ENCODE data around the gene CADM1.

CADM1 gene

GRCh38 chr11:115185931-115186330 lies 318.3 kb downstream of the CADM1 start:
- Mint-ChIP-seq H3K27ac (no peak overlapping the region), H3K27me3 (ENCODE audit: low read depth) (peaks cover 7% of the 10 kb centered on the region), H3K36me3 (ENCODE audit: low read depth) (no peaks in the 10 kb centered on the region), H3K4me3 (no peak overlapping the region), H3K9me3 (no peaks in the 10 kb centered on the region), H3K4me1 (ENCODE audit: low read depth) (no peaks in the 10 kb centered on the region)
- no peak for DNase-seq (ENCODE audit: low spot score)

GRCh38 chr11:115185507-115185906 lies 318.7 kb downstream of the CADM1 start:
- no peaks in the 10 kb centered on the region for H3K9me3 Mint-ChIP-seq
- H3K27me3 Mint-ChIP-seq (ENCODE audit: low read depth) = peaks cover 7% of the 10 kb centered on the region
- H3K4me3 Mint-ChIP-seq = no peak overlapping the region
- H3K4me1 Mint-ChIP-seq (ENCODE audit: low read depth) = no peaks in the 10 kb centered on the region
- H3K27ac Mint-ChIP-seq = no peak overlapping the region
- H3K36me3 Mint-ChIP-seq (ENCODE audit: low read depth) = no peaks in the 10 kb centered on the region
- no peak for DNase-seq (ENCODE audit: low spot score)

DNA sequence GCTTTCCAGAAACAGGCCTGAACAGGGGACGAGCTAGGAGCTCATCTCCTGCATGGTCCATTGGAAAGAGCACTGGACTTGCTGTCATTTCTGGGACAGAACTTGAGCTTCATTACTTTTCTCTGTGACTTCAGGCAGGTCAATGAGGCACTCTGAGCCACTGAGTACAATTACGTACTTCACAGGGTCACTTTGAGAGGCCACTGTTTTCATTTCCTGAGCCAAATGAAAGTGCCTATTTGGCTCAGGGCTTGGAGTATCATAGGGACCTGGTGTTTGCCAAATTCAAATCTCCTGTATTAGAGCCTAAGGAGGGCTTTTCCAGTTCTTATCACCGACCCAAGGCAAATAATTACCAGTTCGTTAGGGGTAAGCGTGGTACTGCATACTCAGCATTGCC lies 319.3 kb downstream of the CADM1 start:
- H3K4me1 Mint-ChIP-seq (ENCODE audit: low read depth) = no peaks in the 10 kb centered on the region
- no peaks in the 10 kb centered on the region for H3K9me3 Mint-ChIP-seq
- H3K36me3 Mint-ChIP-seq (ENCODE audit: low read depth) = no peaks in the 10 kb centered on the region
- DNase-seq (ENCODE audit: low spot score) = no peak
- no peak overlapping the region for H3K27ac Mint-ChIP-seq
- H3K27me3 Mint-ChIP-seq (ENCODE audit: low read depth) = peaks cover 7% of the 10 kb centered on the region
- H3K4me3 Mint-ChIP-seq = no peak overlapping the region

GRCh38 chr11:115183830-115184229 lies 320.4 kb downstream of the CADM1 start:
- Mint-ChIP-seq H3K4me3 (no peak overlapping the region), H3K9me3 (no peaks in the 10 kb centered on the region), H3K36me3 (ENCODE audit: low read depth) (no peaks in the 10 kb centered on the region), H3K27me3 (ENCODE audit: low read depth) (peaks cover 9% of the 10 kb centered on the region), H3K27ac (no peak overlapping the region), H3K4me1 (ENCODE audit: low read depth) (no peaks in the 10 kb centered on the region)
- DNase-seq (ENCODE audit: low spot score) = no peak

DNA sequence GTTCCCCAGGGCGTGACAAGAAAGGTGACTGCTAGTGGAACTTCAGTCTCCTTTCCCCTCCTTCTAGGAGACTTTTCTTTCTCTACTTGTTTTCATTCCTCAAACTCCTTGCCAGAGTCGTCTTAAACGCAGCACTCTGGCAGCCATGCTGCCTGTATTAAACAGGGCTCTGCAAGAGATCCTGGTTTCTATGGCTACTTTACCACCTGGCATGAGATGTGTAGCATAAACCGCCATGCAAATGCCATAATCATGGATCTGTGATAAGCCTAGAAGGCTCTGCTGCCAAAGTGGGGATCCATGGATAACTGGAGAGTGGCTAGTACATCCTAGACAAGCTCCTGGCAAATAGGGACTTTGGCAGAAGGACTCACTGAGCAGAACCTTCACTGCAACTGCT lies 321.1 kb downstream of the CADM1 start:
- Mint-ChIP-seq H3K4me1 (ENCODE audit: low read depth) (no peaks in the 10 kb centered on the region), H3K4me3 (no peak overlapping the region), H3K27ac (no peak overlapping the region), H3K36me3 (ENCODE audit: low read depth) (no peaks in the 10 kb centered on the region), H3K9me3 (no peaks in the 10 kb centered on the region), H3K27me3 (ENCODE audit: low read depth) (peaks cover 15% of the 10 kb centered on the region)
- DNase-seq (ENCODE audit: low spot score) = no peak

DNA sequence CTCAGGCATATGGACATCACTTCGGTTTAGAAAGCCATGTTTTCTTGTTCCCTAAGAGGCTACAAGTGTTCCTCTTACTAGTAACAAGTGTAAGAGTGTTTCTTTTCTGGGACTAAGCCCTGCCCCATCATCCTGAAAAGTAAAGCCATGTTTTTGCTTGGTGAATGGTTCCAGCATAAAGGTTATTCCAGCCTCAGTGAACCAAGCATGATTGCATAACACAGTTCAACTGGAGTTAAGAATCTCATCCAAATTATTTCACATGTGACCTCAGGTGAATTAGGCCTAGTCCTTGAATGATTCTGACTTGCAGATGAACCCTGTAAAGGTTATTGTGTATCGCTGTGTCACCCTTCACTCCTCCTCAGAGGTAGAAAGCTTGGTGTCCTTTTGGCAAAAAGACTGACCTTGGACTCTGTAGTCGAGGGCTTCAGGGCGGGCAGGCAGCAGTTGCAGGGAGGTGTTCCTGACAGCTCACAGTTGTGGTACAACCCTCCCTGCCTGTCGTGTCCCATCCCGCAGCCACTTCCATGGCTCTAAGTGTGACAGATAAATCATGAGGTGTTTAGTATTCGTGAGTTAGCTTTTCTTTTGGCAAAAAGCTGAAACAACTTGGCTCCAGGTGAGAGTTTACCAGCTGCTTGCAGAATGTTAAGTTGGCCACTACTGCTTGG lies 321.8 kb downstream of the CADM1 start:
- no peaks in the 10 kb centered on the region for H3K9me3 Mint-ChIP-seq
- H3K4me1 Mint-ChIP-seq (ENCODE audit: low read depth) = no peaks in the 10 kb centered on the region
- no peaks in the 10 kb centered on the region for H3K36me3 Mint-ChIP-seq (ENCODE audit: low read depth)
- no peak overlapping the region for H3K27ac Mint-ChIP-seq
- DNase-seq (ENCODE audit: low spot score) = no peak
- peaks cover 19% of the 10 kb centered on the region for H3K27me3 Mint-ChIP-seq (ENCODE audit: low read depth)
- H3K4me3 Mint-ChIP-seq = no peak overlapping the region

- no peak overlapping the region for H3K27ac Mint-ChIP-seq
- H3K27me3 Mint-ChIP-seq (ENCODE audit: low read depth) = peaks cover 16% of the 10 kb centered on the region
- no peak for DNase-seq (ENCODE audit: low spot score)
- H3K9me3 Mint-ChIP-seq = no peaks in the 10 kb centered on the region
- no peaks in the 10 kb centered on the region for H3K4me1 Mint-ChIP-seq (ENCODE audit: low read depth)
- no peaks in the 10 kb centered on the region for H3K36me3 Mint-ChIP-seq (ENCODE audit: low read depth)
- H3K4me3 Mint-ChIP-seq = no peak overlapping the region
Measured at GRCh38 chr11:115181538-115181937, 322.7 kb downstream of the CADM1 start.

GRCh38 chr11:115180272-115180671 lies 323.9 kb downstream of the CADM1 start:
- no peaks in the 10 kb centered on the region for H3K36me3 Mint-ChIP-seq (ENCODE audit: low read depth)
- DNase-seq (ENCODE audit: low spot score) = no peak
- no peak overlapping the region for H3K4me3 Mint-ChIP-seq
- H3K9me3 Mint-ChIP-seq = no peaks in the 10 kb centered on the region
- H3K4me1 Mint-ChIP-seq (ENCODE audit: low read depth) = no peaks in the 10 kb centered on the region
- H3K27me3 Mint-ChIP-seq (ENCODE audit: low read depth) = peaks cover 24% of the 10 kb centered on the region
- no peak overlapping the region for H3K27ac Mint-ChIP-seq

DNA sequence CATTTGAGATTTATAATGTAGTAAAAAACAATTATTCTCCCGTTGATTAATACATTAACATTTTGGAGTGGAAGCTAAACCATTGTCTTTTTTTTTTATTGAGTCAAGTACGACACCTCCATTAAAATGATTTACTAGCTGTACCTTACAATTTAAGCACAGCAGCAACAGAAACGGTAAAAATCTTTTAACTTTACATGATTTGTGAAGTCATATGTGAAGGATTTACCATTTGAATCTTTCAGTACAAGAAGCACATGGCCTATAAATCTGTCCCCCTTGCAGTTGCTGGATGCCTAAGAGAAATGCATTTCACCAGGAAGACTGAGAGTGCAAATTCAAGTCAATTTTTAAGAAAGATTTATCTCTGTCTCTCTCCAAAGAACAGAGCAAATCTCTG lies 324.6 kb downstream of the CADM1 start:
- no peak overlapping the region for H3K4me3 Mint-ChIP-seq
- DNase-seq (ENCODE audit: low spot score) = no peak

DNA sequence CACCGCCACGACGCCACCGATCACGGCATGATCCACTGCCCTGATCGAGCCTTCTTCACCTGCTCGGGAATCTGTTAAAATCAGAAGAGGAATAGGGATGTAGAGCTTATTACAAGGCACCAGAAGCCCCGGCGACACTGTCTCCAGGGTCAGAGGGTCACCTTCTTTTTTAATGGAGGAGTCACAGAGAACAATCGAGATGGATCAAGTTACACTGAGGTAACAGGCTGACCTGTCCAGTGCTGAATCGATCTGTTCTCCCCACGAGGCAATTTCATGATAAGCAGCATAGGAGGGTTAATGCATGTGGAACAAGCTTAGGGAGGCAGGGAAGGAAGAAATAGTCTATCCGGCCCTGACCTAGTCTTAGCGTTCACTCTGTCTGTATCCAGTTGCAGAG lies 325.5 kb downstream of the CADM1 start:
- no peaks in the 10 kb centered on the region for H3K4me1 Mint-ChIP-seq (ENCODE audit: low read depth)
- no peak for DNase-seq (ENCODE audit: low spot score)
- peaks cover 24% of the 10 kb centered on the region for H3K27me3 Mint-ChIP-seq (ENCODE audit: low read depth)
- H3K36me3 Mint-ChIP-seq (ENCODE audit: low read depth) = no peaks in the 10 kb centered on the region
- no peaks in the 10 kb centered on the region for H3K9me3 Mint-ChIP-seq
- no peak overlapping the region for H3K27ac Mint-ChIP-seq
- no peak overlapping the region for H3K4me3 Mint-ChIP-seq

More for the DNA sequence above, 324.6 kb downstream of the CADM1 start:
- Mint-ChIP-seq H3K27me3 (ENCODE audit: low read depth) (peaks cover 26% of the 10 kb centered on the region), H3K9me3 (no peaks in the 10 kb centered on the region), H3K27ac (no peak overlapping the region), H3K36me3 (ENCODE audit: low read depth) (no peaks in the 10 kb centered on the region), H3K4me1 (ENCODE audit: low read depth) (no peaks in the 10 kb centered on the region)

DNA sequence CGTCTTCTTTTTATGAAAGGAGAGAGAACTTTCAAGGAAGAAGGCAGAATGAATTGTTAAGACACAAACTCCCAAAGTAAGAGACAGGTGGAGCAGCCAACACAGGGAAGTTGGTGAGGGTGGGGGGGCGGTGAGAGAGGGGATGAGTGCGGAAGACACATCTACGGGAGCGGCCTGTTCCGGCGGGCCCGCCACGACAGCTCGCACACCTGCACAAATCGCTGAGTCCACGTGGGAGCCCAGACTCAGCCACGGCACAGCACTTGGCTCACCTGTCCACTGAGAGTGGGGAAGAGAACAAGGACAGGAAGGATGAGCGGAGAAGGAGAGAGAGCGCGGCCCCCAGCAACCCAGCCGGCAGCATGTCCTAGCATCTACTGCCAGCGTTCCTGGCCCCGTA lies 331.1 kb downstream of the CADM1 start:
- H3K4me3 Mint-ChIP-seq = no peak overlapping the region
- no peaks in the 10 kb centered on the region for H3K36me3 Mint-ChIP-seq (ENCODE audit: low read depth)
- H3K4me1 Mint-ChIP-seq (ENCODE audit: low read depth) = no peaks in the 10 kb centered on the region
- DNase-seq (ENCODE audit: low spot score) = no peak
- no peaks in the 10 kb centered on the region for H3K9me3 Mint-ChIP-seq
- peaks cover 14% of the 10 kb centered on the region for H3K27me3 Mint-ChIP-seq (ENCODE audit: low read depth)
- no peak overlapping the region for H3K27ac Mint-ChIP-seq

- Mint-ChIP-seq H3K27me3 (ENCODE audit: low read depth) (peaks cover 9% of the 10 kb centered on the region), H3K36me3 (ENCODE audit: low read depth) (no peaks in the 10 kb centered on the region), H3K4me3 (no peak overlapping the region), H3K9me3 (no peaks in the 10 kb centered on the region), H3K27ac (no peak overlapping the region), H3K4me1 (ENCODE audit: low read depth) (no peaks in the 10 kb centered on the region)
- no peak for DNase-seq (ENCODE audit: low spot score)
Measured at GRCh38 chr11:115170133-115170815, 333.9 kb downstream of the CADM1 start.

DNA sequence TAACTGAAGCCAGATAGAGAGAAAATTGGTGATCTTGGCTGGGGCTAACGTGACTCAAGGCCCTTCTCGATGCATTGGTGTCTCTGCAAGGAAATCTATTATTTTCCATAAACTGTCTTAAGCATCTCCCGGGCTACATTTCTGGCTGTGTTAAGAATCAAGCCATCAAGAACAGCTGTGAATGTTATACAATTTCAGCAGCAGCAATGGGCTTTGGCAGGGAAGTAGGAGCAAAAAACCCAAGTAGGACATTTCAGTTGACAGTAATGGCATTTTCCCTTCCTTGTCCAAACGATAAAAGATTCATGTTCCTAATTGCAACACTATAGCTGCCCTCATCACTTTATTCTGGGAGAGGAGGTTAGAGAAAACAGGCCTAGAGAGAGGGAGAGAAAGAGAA lies 335.0 kb downstream of the CADM1 start:
- no peak overlapping the region for H3K27ac Mint-ChIP-seq
- H3K4me3 Mint-ChIP-seq = no peak overlapping the region
- DNase-seq (ENCODE audit: low spot score) = no peak
- no peaks in the 10 kb centered on the region for H3K4me1 Mint-ChIP-seq (ENCODE audit: low read depth)
- no peaks in the 10 kb centered on the region for H3K9me3 Mint-ChIP-seq
- H3K27me3 Mint-ChIP-seq (ENCODE audit: low read depth) = peaks cover 13% of the 10 kb centered on the region
- no peaks in the 10 kb centered on the region for H3K36me3 Mint-ChIP-seq (ENCODE audit: low read depth)

GRCh38 chr11:115168686-115169085 lies 335.5 kb downstream of the CADM1 start:
- H3K27ac Mint-ChIP-seq = no peak overlapping the region
- DNase-seq (ENCODE audit: low spot score) = no peak
- H3K36me3 Mint-ChIP-seq (ENCODE audit: low read depth) = no peaks in the 10 kb centered on the region
- peaks cover 13% of the 10 kb centered on the region for H3K27me3 Mint-ChIP-seq (ENCODE audit: low read depth)
- no peak overlapping the region for H3K4me3 Mint-ChIP-seq
- H3K9me3 Mint-ChIP-seq = no peaks in the 10 kb centered on the region
- H3K4me1 Mint-ChIP-seq (ENCODE audit: low read depth) = no peaks in the 10 kb centered on the region

- no peak overlapping the region for H3K27ac Mint-ChIP-seq
- no peaks in the 10 kb centered on the region for H3K4me1 Mint-ChIP-seq (ENCODE audit: low read depth)
- no peaks in the 10 kb centered on the region for H3K36me3 Mint-ChIP-seq (ENCODE audit: low read depth)
- DNase-seq (ENCODE audit: low spot score) = no peak
- H3K4me3 Mint-ChIP-seq = no peak overlapping the region
- no peaks in the 10 kb centered on the region for H3K9me3 Mint-ChIP-seq
- H3K27me3 Mint-ChIP-seq (ENCODE audit: low read depth) = peaks cover 13% of the 10 kb centered on the region
Measured at GRCh38 chr11:115168229-115168671, 336.0 kb downstream of the CADM1 start.

Data from T-helper 2 cell treated with Interferon-gamma antibody and Interleukin-4, amounts not matched to agents 5 μg/mL and 100 μg/mL, for 36 hours (primary cell).